Left ventricle myocardium inferior (tissue), 1 donor: ENCODE results near the gene P2RX2. TPM values are rescaled to one million over a fixed set of nuclear protein-coding genes. Genes with fewer than 3 reads are reported as not detected.

ENCODE experiments used
- DNase-seq: peaks from one replicate; pipeline ENCODE4 v3.0.0-alpha.2; 2020
- H3K27ac ChIP-seq: fragments of 200-600 bp; replicated peaks from 2 replicates; pipeline ENCODE4 v1.8.0; 2021
- H3K27me3 ChIP-seq: fragments of 200-600 bp; 2 replicates; pipeline ENCODE4 v1.8.0; 2021; ENCODE audit warnings: low read depth
- H3K36me3 ChIP-seq: fragments of 200-600 bp; 2 replicates; pipeline ENCODE4 v1.8.0; 2021
- H3K4me1 ChIP-seq: fragments of 200-600 bp; 2 replicates; pipeline ENCODE4 v1.8.0; 2021
- H3K4me3 ChIP-seq: fragments of 200-600 bp; 2 replicates; pipeline ENCODE4 v1.8.0; 2021; ENCODE audit warnings: mild to moderate bottlenecking, moderate library complexity
- H3K9me3 ChIP-seq: fragments of 200-600 bp; replicated peaks from 2 replicates; pipeline ENCODE4 v1.8.0; 2021
- CTCF ChIP-seq: fragments of 200-600 bp; IDR thresholded peaks from 2 replicates; pipeline ENCODE4 v1.8.0; 2021; ENCODE audit warnings: antibody characterized with exemption, mild to moderate bottlenecking, borderline replicate concordance
- intact Hi-C: fragments of 100-400 bp; cut with micrococcal nuclease; formaldehyde crosslinking; loops from one replicate; pipeline ENCODE4 v1.11.0; 2022
- long read RNA-seq: library from polyadenylated mRNA; unstranded; transcript quantifications from one replicate; pipeline ENCODE4 v2.0.0, GENCODE V29; 2021
- total RNA-seq: library from RNA; stranded (reverse); fragmentation: NEBNext Ultra II Directional; extraction: Animal tissue kit (Norgen Biotek cat#: 25700); gene quantifications from one replicate; pipeline ENCODE4 v1.2.1, GENCODE V29; 2021
- donor health status: DM: no; HTN: yes; CAD: no; lungs with severe emphysema.

The P2RX2 gene
- not detected for total RNA-seq
- long read RNA-seq: 0 reads

- TF ChIP-seq CTCF: no peak
- H3K4me1 ChIP-seq: peaks cover 23% of the 10 kb centered on the region
- intact Hi-C loops: loop anchor here (10.0 kb wide), 1 partner anchor 204 kb away; no protein-coding TSS in a partner anchor
- H3K4me3 ChIP-seq: peak within 1 kb of the TSS; percentile 11
- H3K27me3 ChIP-seq: peaks cover 67% of the 10 kb centered on the region
- no peak within 1 kb of the TSS for H3K27ac ChIP-seq
- peaks cover 4% of the 10 kb centered on the region for H3K36me3 ChIP-seq
- no peak for DNase-seq
- H3K9me3 ChIP-seq: peaks cover 16% of the 10 kb centered on the region
These were observed at the start of gene P2RX2 for GRCh38 chr12:132618683-132619043. Gene P2RX2, plus strand, starts transcription at chr12:132618776. Its CDS starts 41 bp downstream, at chr12:132618817.

GRCh38 chr12:132568826-132569480, 49.6 kb upstream of the P2RX2 start:
- Histone ChIP-seq H3K36me3 (peaks cover 52% of the 10 kb centered on the region), H3K4me1 (no peaks in the 10 kb centered on the region)

GRCh38 chr12:132569856-132570480, 48.6 kb upstream of the P2RX2 start:
- no peaks in the 10 kb centered on the region for H3K4me1 ChIP-seq
- H3K36me3 ChIP-seq: peaks cover 62% of the 10 kb centered on the region
- no peak for DNase-seq
- no peak overlapping the region for H3K27ac ChIP-seq
- no peak overlapping the region for H3K4me3 ChIP-seq
- H3K9me3 ChIP-seq: no peaks in the 10 kb centered on the region
- H3K27me3 ChIP-seq: no peaks in the 10 kb centered on the region
- intact Hi-C loops: no loop called here
- no peak for TF ChIP-seq CTCF

More at GRCh38 chr12:132568826-132569480, 49.6 kb upstream of the P2RX2 start:
- DNase-seq: no peak
- H3K9me3 ChIP-seq: no peaks in the 10 kb centered on the region
- no peak overlapping the region for H3K27ac ChIP-seq
- TF ChIP-seq CTCF: no peak
- intact Hi-C loops: no loop called here
- no peak overlapping the region for H3K4me3 ChIP-seq
- H3K27me3 ChIP-seq: no peaks in the 10 kb centered on the region

- H3K9me3 ChIP-seq: no peaks in the 10 kb centered on the region
- peaks cover 68% of the 10 kb centered on the region for H3K36me3 ChIP-seq
- H3K27ac ChIP-seq: no peak overlapping the region
- intact Hi-C loops: no loop called here
- TF ChIP-seq CTCF: no peak
- DNase-seq: no peak
- H3K4me3 ChIP-seq: no peak overlapping the region
- no peaks in the 10 kb centered on the region for H3K4me1 ChIP-seq
- H3K27me3 ChIP-seq: no peaks in the 10 kb centered on the region
These were observed 47.9 kb upstream of the P2RX2 start for GRCh38 chr12:132570635-132571034.

- Histone ChIP-seq H3K27ac (no peak overlapping the region), H3K36me3 (peaks cover 67% of the 10 kb centered on the region), H3K27me3 (no peaks in the 10 kb centered on the region), H3K9me3 (no peaks in the 10 kb centered on the region), H3K4me3 (no peak overlapping the region), H3K4me1 (no peaks in the 10 kb centered on the region)
- intact Hi-C loops: no loop called here
- TF ChIP-seq CTCF: no peak
- no peak for DNase-seq
These were observed 47.5 kb upstream of the P2RX2 start for GRCh38 chr12:132571051-132571450.
